Ureter (tissue), 1 donor: ENCODE data around the gene KCNQ1. TPM values are rescaled to one million over a fixed set of nuclear protein-coding genes. Genes with fewer than 3 reads are reported as not detected.

Source experiments
- DNase-seq: peaks from one replicate; pipeline ENCODE4 v3.0.0-alpha.2; 2020; ENCODE audit warnings: low spot score
- total RNA-seq: library from RNA; stranded (reverse); gene quantifications from one replicate; pipeline ENCODE4 v1.2.4, GENCODE V29; 2023
- donor health status: DM: yes; HTN: yes; CAD: no.

The KCNQ1 gene
- total RNA-seq, 1 donor from 2014 or later = 63.0 TPM

DNA sequence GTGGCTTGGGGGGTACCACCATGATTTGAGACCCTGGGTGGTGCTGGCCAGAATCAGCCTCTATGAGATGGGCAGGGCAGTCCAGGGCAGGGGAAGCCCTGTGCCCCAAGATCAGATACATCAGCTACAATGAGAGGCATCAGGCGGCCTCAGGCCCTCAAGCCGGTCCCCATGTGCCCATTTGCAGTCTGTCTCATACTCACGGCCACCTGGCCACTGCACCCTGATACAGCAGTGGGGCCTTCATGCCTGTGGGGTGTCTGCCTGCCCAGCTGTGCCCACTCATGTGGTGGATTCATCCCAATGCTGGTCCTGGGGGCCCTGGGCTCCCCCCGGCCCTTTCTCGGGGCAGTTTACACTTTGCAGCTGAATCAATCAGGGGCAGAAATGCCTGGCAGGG lies 297.4 kb downstream of the KCNQ1 start:
- no peak for DNase-seq

DNA sequence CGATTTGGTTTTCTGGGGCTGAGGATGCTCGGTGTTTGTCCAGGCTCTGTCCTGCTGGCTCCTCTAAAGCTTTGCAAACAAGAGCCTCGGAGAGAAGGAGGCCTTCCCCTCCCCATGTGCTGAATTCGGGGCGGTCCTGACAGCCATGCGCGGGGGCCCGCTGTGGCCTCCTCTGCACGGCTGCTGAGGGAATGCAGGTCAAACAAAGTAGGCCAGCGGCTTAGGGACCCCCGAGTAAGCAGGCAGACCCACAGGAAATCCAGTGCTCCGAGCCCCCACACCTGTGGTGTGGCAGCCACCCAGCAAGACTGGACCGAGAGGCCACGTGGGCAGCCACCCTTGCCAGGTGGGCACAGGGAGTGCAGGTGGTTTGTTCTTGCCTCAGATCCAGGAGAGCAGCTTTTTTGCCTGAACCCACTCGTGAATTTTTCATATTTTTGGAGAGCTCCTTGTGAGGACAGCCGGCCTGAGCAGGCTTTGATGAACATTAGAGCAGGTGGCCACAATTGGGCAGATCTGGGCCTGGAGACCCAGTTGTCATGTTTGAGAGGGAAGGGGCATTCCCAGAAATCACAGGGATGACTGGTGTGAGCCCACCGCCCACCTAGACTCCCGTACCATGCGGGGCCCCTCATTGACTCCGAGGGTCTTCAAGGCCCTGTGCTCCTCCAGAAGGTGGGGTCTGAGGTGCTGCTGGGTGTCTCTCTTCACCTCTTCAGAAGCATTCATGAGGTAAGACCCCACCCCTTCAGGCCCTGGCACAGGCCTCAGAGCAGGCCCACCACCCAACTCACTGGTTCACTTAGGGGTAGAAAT lies 298.0 kb downstream of the KCNQ1 start:
- no peak for DNase-seq

DNA sequence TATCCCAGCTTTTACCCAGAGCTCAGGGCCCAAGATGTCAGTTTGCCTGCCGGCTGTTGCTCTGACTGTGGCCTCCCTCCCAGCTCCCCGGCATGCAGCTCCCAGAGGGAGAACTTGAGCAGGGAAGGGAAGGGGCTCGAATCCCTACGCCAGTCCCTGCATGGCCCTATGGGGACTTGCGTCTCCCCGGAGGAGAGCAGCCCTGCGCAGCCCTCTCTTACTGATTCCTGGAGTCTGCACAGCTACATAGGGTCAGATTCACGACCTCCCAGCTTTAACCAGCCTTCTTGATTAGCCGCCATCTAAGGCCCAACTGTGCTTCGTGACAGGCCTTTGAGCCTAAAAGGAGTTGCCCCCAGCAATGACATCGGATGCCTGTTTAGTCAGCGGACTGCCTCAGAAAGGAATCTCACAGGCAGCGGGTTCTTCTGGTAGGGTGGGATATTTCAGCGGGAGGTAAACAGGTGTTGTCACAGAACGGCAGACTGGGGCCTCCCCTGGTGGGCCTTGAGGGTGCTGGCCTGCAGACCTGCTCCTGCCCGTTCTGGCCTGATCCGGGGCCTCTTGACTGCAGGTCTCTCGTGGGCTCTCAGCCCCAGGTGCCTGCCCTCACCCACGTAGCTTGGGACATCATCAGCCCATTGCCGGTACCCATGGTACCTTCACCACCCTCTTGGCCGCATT lies 298.8 kb downstream of the KCNQ1 start:
- DNase-seq = no peak

DNA sequence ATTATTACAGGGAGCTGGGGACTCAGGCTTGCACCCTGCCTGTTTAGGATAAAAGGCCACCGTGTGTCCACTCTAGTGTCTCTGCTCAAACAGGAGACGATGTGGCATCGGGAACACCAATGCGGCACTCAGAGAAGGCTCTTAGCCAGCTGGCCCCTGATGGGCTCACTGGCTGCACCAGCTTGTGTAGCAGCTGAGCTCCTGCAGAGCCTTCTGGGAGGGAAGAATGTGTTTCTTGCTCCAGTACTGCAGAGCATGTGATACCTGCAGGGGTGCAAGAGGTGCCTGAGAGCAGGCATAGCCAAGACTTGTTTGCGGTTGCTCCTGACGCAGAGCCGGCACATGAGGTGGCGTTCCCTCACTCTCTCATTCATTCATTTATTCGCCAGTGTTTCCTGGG lies 299.4 kb downstream of the KCNQ1 start:
- DNase-seq = no peak

DNA sequence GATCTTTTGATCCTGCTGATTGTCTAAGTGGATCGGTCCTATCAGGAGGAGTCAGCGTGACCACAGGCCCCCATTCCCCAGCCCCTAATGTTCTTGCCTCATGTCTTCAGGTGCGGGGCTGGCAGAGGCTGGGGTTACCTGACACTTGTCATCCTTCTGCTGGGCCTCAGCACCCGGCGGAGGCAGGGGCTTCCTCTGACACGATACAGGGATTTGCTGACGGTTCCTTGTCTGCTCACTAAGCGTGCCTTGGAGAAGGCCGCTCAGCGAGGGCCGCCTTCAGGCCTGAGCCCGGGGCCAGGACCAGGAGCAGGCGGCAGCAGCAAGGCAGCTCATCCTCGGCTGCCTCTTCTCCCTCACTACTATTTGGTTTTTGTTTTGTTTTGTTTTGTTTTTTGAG lies 300.7 kb downstream of the KCNQ1 start:
- DNase-seq = no peak

DNA sequence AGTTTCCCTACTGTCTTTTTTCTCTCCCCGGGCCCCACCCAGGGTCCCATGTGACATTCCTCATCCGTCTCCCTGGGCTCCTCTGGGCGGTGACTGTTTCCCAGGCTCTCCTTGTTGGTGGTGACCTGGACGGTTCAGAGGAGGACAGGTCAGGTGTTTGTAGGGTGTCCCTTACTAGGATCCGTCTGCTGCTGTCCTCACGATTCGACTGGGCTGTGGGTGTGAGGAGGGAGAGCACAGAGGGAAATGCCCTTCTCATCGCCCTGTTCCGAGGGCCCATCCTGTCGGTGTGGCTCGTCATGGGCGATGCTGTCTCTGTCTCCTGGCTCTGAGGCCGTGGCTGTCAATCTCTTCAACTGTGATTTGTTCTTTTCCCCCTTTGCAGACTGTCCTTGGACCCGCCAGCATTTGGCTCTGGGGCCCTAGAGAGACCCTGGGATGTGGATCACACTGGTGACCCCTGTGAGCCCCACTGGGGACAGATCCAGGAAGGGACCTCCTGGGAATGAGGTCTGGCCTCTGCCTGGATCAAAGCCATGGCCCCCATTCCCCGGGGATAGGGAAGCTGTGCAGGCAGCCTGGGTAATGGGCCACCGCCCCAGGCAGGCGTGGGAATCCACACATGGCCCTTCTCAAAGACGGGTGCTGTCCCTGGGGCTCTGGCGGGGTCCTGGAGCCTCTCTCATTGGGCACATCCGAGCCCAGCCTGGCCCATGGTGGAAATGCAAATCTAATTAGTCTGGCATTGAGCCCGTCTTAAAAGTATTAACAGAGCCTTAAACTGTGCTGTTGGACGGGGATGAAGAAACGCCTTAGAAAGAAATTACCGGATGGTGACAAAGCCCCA lies 301.8 kb downstream of the KCNQ1 start:
- DNase-seq = no peak

DNA sequence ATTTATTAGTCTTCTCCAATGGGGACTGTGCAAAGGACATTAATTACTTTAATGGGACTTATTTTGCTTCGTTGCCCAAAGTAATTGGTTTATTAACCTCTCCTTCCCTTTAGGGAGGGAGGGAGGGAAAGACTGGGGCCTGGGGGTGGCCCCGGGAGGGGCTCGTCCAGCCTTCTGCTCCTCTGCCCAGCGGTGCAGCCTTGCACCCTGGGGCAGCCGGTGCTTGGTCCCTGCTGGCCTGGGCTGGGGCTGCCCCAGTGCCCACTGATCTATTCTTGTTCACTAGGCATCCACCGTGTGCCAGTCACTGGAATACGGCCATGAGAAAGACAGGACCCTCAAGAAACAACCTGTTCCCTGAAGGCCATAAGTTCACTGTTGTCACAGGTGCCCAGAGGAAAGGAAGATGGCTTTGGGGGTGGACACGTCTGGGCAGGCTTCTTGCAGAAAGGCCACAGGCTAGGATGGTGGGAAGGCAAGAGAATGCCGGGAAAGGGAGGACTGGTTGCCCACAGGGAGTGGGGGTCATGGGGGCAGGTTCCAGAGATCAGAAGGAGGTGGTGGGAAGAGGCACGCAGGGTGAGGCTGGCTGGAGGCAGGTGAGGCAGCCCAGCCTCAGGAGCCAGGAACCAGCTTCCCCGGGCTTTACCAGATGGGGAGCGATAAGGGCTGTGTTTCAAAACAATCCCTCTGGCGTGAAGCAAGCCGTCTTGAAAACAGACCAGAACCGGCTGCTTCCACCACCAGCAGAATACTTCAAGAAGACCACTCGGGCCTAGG lies 302.6 kb downstream of the KCNQ1 start:
- DNase-seq = no peak

DNA sequence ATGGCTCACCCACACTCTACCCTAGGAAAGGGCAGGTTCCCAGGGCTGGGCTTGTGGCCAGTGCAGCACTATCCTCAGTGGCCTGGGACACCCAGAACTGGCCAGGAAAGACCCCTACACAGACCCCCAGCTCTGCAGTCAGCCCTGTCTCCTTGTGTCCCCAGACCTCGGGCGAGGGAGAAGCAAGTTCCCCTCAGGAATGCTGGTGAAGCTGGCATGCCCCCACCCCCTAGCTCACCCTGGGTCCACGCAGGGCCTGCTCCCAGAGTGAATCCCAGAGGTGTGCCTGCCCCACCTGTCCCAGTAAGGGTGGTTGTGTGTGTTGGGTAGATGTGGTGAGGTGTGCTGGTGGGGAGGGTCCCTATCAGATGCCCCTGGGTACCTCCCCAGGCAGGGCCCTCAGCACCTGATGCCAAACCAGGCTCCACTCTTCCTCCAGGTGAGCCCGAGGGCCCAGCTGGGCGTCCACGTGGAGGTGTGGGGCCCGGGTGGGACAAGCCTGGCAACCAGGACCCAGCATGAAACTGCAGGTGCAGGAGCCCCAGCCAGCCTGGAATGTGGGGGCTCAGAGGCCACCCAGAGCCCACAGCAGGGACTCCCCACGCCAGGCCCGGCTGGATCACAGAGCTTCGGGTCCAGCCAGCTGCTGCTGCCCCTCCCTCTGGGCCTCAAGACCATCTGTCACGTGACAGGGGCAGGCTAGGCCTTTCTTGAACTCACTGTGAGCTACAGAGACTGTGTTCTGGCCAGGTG lies 303.4 kb downstream of the KCNQ1 start:
- DNase-seq = no peak

DNA sequence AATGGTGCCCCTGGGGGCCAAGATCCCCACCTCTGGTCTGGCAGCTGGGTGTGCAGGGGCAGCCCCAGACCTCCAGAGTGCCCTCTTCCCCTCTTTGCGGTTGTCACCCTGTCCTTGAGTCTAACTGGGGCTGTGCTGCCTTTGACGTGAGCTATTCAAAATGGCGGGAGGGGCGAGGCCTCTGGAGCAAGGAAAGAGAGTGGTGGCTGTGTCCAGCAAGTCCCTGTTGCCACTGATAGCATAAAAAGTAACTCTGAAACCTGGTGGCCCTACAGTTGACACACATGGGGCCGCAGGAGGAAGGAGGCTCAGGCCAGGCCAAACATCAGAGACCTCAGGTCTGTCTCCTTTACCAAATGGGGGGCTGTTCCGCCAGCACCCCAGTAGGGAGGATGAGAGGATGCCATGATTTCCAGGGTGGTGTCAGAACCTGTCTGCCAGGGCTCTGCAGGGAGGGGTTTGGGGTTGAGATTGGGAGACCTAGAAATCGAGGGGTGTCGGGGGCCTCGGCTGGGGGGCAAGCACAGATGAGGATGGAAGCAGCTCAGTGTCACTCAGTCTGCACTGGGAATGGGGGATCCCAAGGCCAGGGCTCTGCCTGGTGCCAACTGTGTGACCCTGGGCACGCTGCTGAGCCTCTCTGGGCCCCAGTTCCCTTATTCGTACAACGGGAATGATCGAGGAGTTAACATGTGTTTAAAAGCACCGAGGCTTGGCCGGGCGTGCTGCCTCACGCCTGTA lies 304.2 kb downstream of the KCNQ1 start:
- DNase-seq = no peak

DNA sequence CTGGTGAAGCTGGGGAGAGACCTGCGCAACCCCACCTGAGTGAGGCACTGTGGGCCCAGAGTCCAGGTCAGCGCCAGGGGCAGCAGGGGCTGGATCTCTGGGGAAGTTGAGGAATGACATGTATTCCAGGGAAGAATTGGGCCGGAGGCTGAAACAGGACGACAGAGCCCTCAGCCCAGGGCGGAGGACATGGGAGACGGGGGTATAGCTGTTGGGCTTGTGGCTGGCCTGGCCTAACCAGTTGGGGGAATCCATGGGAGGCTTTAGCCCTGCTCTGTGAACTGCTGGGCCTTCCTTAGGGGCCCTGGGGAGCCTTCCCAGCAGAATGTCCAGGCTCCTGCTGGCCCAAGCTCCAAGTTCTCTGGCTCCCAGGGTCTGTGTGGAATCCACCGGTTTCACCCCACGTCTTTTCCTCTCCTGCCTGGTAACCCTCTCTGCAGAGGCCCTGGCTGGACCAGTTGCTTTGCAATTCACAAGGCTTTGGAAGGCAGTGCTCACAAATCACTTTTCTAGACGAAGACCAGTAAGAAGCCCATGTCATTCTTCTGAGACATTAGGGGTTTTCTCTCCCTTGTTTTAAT lies 305.4 kb downstream of the KCNQ1 start:
- no peak for DNase-seq

DNA sequence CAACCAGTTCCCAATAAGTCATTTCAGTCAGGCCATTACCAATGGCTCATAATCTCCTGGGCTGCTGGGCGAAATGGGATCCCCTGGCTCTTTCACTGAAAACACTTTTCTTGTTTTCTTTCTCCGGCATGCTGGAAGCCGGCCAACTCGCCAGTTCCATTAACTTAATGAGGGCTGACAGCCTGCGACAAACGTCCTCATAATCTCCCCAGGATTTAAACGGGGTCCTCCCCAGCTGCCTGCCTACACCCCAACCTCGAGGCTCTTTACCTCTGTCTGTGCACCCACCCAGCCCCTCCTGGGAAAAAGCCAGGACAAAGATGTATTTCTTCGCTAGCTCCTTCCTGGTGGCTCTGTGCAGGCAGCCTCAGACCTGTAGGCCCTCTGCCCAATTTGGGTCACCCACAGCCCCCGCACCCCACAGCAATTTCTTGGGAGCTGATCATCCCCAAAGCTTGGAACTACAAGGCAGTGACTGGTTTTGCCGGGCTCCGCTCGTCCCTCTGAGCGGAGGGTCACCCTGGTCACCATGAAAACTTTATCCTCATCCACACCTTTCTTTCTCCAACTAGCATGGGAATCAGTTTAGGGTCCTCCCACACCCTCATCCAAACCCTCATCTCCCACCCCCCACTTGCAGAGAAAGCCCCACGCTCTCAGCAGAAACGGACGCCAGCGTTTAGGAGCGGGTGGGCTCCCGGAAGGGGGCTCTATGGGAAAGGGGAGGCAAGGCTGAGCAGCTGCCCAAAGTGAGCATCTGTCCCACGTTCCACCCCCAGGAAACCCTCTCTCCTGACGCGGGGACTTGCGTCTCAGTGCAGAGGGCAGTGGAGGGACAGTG lies 306.1 kb downstream of the KCNQ1 start:
- DNase-seq = no peak

DNA sequence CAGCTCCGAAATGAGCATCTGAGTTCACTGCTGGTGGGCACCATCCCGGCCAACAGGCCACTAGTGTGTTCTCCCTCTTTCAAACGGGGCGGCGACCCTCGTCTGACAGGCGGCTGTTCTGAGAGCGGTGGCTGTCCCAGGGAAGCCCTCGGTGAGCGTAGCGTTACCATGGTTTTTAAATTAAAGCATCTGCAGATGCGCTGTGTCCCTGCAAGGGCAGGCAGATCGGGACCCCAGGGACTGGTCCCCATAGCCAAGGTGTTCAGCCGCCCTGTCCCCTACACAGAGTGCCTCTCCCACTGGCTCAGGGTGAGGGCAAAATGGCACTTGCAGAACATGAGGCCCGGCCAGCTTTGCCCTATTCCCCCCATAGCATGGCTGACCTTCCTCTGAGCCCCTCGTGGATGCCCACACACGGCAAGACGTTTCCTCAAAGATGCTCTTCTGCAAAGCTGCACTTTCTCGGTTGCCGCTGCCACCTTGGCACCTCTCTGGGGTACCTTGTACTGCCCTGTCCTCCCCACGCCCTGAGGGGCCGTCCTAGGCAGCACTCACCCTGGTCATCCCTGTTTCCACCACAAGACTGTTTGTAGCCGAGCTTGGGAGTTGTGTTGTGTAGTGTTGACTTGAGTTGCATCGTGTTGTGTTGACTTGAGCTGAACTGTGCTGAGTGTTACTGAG lies 306.9 kb downstream of the KCNQ1 start:
- no peak for DNase-seq

DNA sequence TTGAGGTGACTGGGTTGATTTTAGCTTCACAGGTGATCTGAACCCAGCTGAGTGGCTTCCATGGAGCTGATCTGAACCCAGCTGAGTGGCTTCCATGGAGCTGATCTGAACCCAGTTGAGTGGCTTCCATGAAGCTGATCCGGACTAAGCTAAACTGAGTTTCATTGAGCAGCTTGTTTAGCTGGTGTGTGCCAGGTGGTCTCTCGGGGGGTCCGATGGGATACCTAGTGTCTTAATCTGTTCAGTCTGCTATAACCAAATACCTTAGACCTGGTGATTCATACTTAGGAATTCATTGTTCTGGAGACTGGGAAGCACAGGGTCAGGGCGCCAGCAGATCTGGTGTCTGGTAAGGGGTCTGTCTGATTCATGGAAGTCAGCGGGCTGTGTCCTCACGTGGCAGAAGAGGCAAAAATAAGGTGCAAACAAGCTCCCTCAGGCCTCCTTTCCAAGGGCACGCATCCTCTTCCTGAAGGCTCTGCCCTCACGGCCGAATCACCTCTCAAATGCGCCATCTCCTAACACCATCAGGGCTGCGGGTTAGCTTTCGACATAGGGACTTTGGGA lies 307.5 kb downstream of the KCNQ1 start:
- DNase-seq = no peak

DNA sequence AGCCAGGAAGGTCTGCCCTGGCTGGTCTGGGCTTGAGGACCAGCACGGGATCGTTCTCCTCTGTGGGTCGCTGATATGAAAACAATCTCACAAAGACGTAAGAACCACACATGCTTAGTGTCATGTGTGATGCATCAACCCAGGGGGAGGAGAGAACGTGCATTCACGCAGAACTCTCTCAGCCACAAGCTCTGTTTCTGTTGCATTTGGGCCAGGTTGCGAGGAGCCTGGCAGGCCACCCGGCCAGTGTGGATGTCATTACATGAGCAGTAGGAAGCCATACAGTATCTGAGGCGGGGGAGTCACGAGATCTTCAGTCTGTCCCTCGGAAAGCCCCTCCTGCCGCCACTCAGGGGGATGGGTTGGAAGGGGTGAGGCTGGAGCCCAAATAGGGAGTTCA lies 308.1 kb downstream of the KCNQ1 start:
- DNase-seq = no peak

DNA sequence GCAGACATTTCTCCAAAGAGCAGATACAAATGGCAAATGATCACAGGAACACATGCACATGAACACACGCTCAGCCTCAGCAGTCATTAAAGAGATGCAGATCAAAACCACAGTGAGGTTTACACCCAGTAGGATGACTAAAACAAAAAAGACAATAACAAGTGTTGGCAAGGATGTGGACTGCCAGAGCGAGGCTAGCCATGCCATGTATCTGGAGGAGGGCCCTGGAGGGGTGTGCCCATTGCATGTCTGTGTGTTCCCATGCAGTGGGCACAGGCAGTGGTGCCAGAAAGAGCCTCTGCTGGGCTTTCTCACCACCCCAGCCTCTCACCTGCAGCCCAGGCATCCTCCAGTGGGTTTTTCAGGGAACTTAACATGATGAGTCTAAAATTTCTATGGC lies 309.2 kb downstream of the KCNQ1 start:
- DNase-seq = no peak

DNA sequence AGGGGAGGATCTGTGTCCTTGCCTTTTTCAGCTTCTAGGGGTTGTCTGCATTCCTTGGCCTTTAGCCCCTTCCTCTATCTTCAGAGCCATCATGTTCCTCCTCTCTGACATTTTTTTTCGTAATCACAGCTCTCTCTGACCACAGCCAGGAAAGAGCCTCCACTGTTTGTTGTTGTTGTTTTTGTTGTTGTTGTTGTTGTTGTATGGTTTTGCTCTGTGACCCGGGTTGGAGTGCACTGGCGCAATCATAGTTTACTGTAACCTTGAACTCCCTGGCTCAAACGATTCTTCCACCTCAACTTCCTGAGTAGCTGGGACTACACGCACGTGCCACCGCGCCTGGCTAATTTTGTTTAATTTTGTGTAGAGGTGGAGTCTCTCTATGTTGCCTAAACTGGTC lies 310.3 kb downstream of the KCNQ1 start:
- no peak for DNase-seq

DNA sequence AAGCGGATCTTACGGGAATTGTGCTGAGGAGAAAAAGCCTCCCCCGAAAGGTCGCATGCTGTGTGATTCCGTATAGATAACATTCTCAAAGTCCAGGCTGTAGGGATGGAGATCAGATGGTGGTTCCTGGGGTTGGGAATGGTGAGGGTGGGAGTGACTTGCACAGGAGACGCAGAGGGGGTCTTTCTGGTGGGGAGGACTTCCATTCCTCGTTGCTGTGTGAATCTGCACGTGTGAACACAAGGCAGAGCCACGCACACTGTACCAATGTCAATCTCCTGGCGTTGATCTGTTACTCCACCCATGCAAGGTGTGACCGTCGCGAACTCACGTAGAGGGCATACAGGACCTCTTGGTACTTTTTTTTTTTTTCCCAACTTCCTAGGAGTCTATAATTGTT lies 313.9 kb downstream of the KCNQ1 start:
- no peak for DNase-seq
